Sigmoid colon (tissue), 7 donors: ENCODE data around the gene SLC1A2. TPM values are rescaled to one million over a fixed set of nuclear protein-coding genes. Genes with fewer than 3 reads are reported as not detected.

ENCODE experiments used
- DNase-seq: peaks from one replicate; pipeline ENCODE4 v3.0.0-alpha.2; 2019
- H3K27ac ChIP-seq, 4 donors: fragments of 200-600 bp; sonication (generic); one replicate each; pipeline ENCODE4 v1.5.1; 2016 to 2019; ENCODE audit warnings: mild to moderate bottlenecking in 1 of 4
- H3K27me3 ChIP-seq, 3 donors: fragments of 200-600 bp; sonication (generic); one replicate each; pipeline ENCODE4 v1.5.1; 2019; ENCODE audit warnings: mild to moderate bottlenecking in 1 of 3
- H3K36me3 ChIP-seq, 4 donors: fragments of 200-600 bp; sonication (generic); one replicate each; pipeline ENCODE4 v1.5.1; 2016 to 2019
- H3K4me1 ChIP-seq, 4 donors: fragments of 200-600 bp; sonication (generic); one replicate each; pipeline ENCODE4 v1.5.1; 2017 to 2019
- H3K4me3 ChIP-seq, 4 donors: fragments of 200-600 bp; sonication (generic); one replicate each; pipeline ENCODE4 v1.5.1; 2017 to 2019; ENCODE audit warnings: mild to moderate bottlenecking in 2 of 4, moderate library complexity in 1 of 4
- H3K9me3 ChIP-seq, 4 donors: fragments of 200-600 bp in 3 of 4; sonication (generic) in 3 of 4; one replicate each; pipeline versions ENCODE4 v1.5.1 to v1.6.1; 2013 to 2019
- EP300 ChIP-seq, 4 donors: sonication (generic); formaldehyde crosslinking; IDR thresholded peaks; one replicate each; pipeline ENCODE4 v1.6.1; 2017; ENCODE audit warnings: antibody characterized with exemption in 4 of 4
- POLR2A ChIP-seq, 2 donors: fragments of 450-650 bp; IDR thresholded peaks; one replicate each; pipeline ENCODE4 v1.6.1; 2016; ENCODE audit warnings: antibody characterized with exemption in 2 of 2, mild to moderate bottlenecking in 2 of 2, moderate library complexity in 2 of 2
- POLR2AphosphoS5 ChIP-seq, 4 donors: sonication (generic); formaldehyde crosslinking; IDR thresholded peaks; one replicate each; pipeline ENCODE4 v1.6.1; 2017; ENCODE audit warnings: antibody characterized with exemption in 4 of 4
- WGBS, 2 donors: extraction: QIAGEN DNeasy Blood & Tissue Kit; methylation state at CpG; one replicate each; pipeline ENCODE4 v1.1.7; 2013; 5-methylcytosine and 5-hydroxymethylcytosine counted together
- intact Hi-C: fragments of 100-400 bp; cut with DNase I; formaldehyde crosslinking; loops from one replicate; pipeline ENCODE4 v1.15.1; 2023
- polyA plus RNA-seq, 3 donors: library from polyadenylated mRNA; stranded (reverse); fragments of 200-250 nt; gene quantifications; one replicate each; pipeline ENCODE4 v1.2.3, GENCODE V29; 2013
- total RNA-seq, 4 donors: library from RNA; depleted of rRNA; stranded (reverse); fragments of >200 nt; gene quantifications; one replicate each; pipeline ENCODE4 v1.1.0, GENCODE V29; 2016
- TF ChIP-seq, protein P1 (sequence below), 4 experiments: fragments of 450-650 bp in 3 of 4; fragments of 200-600 bp in 1 of 4; IDR thresholded peaks; one replicate each; pipeline ENCODE4 v1.5.1; 2016 to 2019; ENCODE audit warnings: antibody characterized with exemption in 4 of 4, mild to moderate bottlenecking in 3 of 4, moderate library complexity in 2 of 4
- donor health status: healthy with polysubstance abuse.
- donor health status: Bipolar disorder and iron deficiency.
- donor health status: healthy.

Gene SLC1A2
- total and polyA plus RNA-seq, 7 donors: 0.14 to 2.2 (median 0.48) TPM; not detected in 1

DNA sequence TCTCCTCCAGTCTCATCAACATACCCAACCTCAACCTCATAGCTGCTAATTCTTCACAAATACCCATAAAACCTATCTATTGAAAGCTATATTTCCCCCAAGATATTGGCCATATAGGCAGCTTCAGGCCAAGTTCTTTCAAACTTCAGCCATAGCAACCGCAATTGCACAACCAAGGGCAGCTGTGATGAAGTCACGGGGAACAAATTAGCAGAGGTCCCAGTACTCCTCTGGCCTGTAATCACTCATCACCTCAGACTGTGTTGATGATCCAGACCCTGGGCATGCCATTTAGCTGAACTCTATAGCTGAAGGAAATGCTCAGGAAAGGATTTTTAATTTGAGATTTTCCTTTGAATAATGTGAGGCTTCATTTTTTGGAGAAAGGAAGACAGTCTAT is 84.1 kb downstream of the SLC1A2 start:
- H3K36me3 ChIP-seq: no peaks in the 10 kb centered on the region
- no peak overlapping the region for H3K27ac ChIP-seq
- no peaks in the 10 kb centered on the region for H3K9me3 ChIP-seq
- TF ChIP-seq POLR2AphosphoS5 (IDR thresholded peaks at IDR 0.05): no peak
- TF ChIP-seq EP300 (IDR thresholded peaks at IDR 0.05): no peak
- TF ChIP-seq POLR2A (IDR thresholded peaks at IDR 0.05): no peak
- TF ChIP-seq, protein P1, sequence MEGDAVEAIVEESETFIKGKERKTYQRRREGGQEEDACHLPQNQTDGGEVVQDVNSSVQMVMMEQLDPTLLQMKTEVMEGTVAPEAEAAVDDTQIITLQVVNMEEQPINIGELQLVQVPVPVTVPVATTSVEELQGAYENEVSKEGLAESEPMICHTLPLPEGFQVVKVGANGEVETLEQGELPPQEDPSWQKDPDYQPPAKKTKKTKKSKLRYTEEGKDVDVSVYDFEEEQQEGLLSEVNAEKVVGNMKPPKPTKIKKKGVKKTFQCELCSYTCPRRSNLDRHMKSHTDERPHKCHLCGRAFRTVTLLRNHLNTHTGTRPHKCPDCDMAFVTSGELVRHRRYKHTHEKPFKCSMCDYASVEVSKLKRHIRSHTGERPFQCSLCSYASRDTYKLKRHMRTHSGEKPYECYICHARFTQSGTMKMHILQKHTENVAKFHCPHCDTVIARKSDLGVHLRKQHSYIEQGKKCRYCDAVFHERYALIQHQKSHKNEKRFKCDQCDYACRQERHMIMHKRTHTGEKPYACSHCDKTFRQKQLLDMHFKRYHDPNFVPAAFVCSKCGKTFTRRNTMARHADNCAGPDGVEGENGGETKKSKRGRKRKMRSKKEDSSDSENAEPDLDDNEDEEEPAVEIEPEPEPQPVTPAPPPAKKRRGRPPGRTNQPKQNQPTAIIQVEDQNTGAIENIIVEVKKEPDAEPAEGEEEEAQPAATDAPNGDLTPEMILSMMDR (IDR thresholded peaks at IDR 0.05): no peak
- H3K4me3 ChIP-seq: no peak overlapping the region
- DNase-seq: no peak
- WGBS, 2 donors: 93 to 97% methylated on average over 2 of the region's 2 CpGs
- intact Hi-C loops: no loop called here
- H3K27me3 ChIP-seq: no peaks in the 10 kb centered on the region
- H3K4me1 ChIP-seq: peaks cover 0 to 7% (median 0%) of the 10 kb centered on the region in 4 donors

DNA sequence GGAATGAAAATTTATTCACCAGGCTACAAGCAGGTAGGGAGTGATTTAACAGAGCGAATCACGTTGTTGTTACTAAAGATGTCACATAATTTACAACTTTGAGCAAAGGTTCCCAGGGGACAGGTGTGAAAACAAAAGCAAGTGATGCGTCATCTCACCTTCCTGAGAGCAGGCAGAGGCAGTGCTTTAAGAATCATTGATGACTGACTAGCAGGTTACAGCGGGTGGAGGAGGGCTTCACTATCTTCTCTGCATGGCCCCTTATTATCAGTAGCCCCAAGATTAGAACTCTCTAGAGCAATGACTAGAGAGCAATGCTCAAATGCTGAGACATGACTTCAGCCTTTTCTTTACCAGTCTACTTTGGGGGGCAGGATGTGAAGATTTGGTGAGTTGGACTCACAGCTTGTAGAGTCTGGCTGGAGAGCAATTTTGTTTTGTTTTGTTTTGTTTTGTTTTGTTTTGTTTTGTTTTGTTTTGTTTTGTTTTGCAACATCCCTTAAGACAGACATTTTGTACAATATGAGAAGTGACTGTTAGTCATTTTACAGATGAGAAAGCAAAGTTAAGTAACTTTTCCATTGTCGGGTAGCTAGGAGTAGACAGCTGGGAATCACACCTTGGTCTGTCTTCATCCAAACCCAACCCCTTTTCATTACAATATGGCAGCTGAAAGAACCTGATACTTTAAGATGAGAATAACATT is 84.8 kb downstream of the SLC1A2 start:
- no peak for DNase-seq
- no peaks in the 10 kb centered on the region for H3K27me3 ChIP-seq
- WGBS, 2 donors: 30 to 55% methylated on average over 5 of the region's 5 CpGs
- H3K4me3 ChIP-seq: no peak overlapping the region
- intact Hi-C loops: no loop called here
- peaks cover 0 to 7% (median 0%) of the 10 kb centered on the region in 4 donors for H3K4me1 ChIP-seq
- TF ChIP-seq, protein P1 (IDR thresholded peaks at IDR 0.05): no peak
- TF ChIP-seq POLR2AphosphoS5 (IDR thresholded peaks at IDR 0.05) (no peak), POLR2A (IDR thresholded peaks at IDR 0.05) (no peak), EP300 (IDR thresholded peaks at IDR 0.05) (no peak)
- H3K36me3 ChIP-seq: no peaks in the 10 kb centered on the region
- no peaks in the 10 kb centered on the region for H3K9me3 ChIP-seq
- H3K27ac ChIP-seq: no peak overlapping the region

DNA sequence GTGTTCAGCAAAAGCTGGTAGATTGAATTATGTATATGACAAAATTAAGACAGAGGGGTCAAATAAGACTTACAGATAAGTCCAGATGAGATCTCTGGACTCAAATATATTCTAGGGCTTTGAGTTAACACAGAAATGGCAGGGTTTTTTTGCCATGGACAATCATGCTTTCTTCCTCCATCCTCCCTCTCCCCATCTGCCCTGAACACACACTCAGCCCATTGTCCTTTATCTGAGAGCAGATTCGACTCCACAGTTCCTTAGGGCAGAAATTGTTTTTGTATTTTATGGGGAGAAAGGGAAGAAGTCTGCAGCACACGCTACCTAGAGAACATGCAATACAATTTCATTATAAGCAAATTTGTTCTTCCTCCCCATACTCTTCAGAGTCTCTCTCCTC is 86.8 kb downstream of the SLC1A2 start:
- DNase-seq: no peak
- no peak overlapping the region for H3K4me3 ChIP-seq
- WGBS, 2 donors: 83 to 88% methylated on average over 2 of the region's 2 CpGs
- TF ChIP-seq EP300 (IDR thresholded peaks at IDR 0.05) (no peak), POLR2AphosphoS5 (IDR thresholded peaks at IDR 0.05) (no peak), POLR2A (IDR thresholded peaks at IDR 0.05) (no peak)
- TF ChIP-seq, protein P1 (IDR thresholded peaks at IDR 0.05): no peak
- no peaks in the 10 kb centered on the region for H3K36me3 ChIP-seq
- H3K9me3 ChIP-seq: no peaks in the 10 kb centered on the region
- H3K27ac ChIP-seq: no peak overlapping the region
- peaks cover 0 to 21% (median 2%) of the 10 kb centered on the region in 4 donors for H3K4me1 ChIP-seq
- intact Hi-C loops: no loop called here
- no peaks in the 10 kb centered on the region for H3K27me3 ChIP-seq

DNA sequence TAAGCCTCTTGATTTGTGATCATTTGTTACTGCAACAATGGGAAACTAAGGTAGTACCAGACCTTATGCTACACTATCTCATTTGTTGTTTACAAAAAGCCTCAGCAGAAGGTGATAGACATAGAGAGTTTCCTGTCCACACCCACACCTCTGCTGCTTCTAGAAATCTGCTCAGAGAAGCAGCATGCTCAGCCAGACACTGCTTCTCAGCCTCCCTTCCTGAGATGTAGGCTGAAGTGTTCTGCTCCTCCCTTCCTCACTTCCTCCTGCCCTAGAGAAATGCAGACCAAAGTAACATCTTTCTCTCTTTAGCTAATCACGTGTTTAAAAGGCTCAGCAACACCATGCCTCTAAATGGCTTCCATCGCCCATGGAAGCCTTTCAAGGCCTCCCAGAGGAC is 88.4 kb downstream of the SLC1A2 start:
- no peak for DNase-seq
- TF ChIP-seq, protein P1 (IDR thresholded peaks at IDR 0.05): no peak
- TF ChIP-seq POLR2A (IDR thresholded peaks at IDR 0.05): no peak
- TF ChIP-seq POLR2AphosphoS5 (IDR thresholded peaks at IDR 0.05): no peak
- TF ChIP-seq EP300 (IDR thresholded peaks at IDR 0.05): no peak
- Histone ChIP-seq H3K9me3 (no peaks in the 10 kb centered on the region), H3K36me3 (no peaks in the 10 kb centered on the region), H3K4me3 (no peak overlapping the region), H3K4me1 (peaks cover 0 to 26% (median 11%) of the 10 kb centered on the region in 4 donors), H3K27me3 (no peaks in the 10 kb centered on the region), H3K27ac (no peak overlapping the region)
- WGBS, 2 donors: 41 to 84% methylated on average over 2 of the region's 2 CpGs
- intact Hi-C loops: no loop called here
